Activated T-cell treated with anti-CD3 and anti-CD28 coated beads for 48 hours (primary cell): ENCODE results near the gene PLTP.
"Not testable (repeated sequence)": the region's sequence is repeated elsewhere in the genome, so short reads cannot be mapped to it uniquely, and the experiment has no call there.

Experiments
- DNase-seq: peaks from one replicate; pipeline ENCODE4 v3.0.0-alpha.2; 2020; ENCODE audit warnings: low read depth

Gene PLTP

GRCh38 chr20:45944965-45945677 lies 33.2 kb upstream of the PLTP start:
- no peak for DNase-seq

DNA sequence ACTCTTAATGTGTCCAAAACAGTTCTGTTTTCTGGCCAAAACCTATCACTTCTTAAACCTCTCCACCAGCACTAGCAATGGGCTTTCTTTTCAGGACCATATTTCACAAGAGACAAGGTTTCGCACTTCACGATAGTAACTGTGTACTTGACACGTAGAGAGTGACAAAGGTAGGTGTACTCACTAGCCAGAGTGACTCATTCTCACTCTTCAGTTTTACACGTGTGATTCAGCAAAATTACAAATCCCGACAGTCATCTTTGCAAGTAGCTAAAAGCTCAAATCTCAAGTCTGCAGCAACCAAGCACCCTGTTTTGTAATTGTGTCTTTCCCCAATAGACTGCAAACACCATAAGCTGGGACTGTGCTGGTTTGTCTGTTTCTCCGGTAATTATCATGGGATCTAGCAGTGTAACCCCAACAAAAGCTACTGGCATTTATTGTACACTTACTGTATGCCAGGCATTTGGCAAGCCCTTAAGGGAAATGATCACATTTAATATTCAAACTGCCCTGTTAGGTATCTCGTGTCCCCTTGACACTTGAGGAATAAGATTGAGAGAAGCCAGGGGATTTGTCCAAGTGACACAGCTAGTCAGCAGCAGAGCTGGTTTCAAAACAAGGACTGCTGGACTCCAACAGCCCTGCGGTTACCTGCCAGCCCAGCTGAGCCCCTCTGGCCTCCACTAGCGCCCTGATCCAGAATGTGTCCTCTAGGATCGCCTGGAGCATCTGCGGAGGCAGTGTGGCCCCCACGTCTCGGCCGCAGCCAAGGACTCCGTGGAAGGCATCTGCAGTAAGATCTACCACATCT lies 32.4 kb upstream of the PLTP start:
- DNase-seq: no peak

GRCh38 chr20:45943613-45944012 lies 31.7 kb upstream of the PLTP start:
- DNase-seq: no peak

GRCh38 chr20:45940469-45940868 lies 28.5 kb upstream of the PLTP start:
- no peak for DNase-seq

- DNase-seq: no peak
These were observed 28.1 kb upstream of the PLTP start for GRCh38 chr20:45940053-45940452.

DNA sequence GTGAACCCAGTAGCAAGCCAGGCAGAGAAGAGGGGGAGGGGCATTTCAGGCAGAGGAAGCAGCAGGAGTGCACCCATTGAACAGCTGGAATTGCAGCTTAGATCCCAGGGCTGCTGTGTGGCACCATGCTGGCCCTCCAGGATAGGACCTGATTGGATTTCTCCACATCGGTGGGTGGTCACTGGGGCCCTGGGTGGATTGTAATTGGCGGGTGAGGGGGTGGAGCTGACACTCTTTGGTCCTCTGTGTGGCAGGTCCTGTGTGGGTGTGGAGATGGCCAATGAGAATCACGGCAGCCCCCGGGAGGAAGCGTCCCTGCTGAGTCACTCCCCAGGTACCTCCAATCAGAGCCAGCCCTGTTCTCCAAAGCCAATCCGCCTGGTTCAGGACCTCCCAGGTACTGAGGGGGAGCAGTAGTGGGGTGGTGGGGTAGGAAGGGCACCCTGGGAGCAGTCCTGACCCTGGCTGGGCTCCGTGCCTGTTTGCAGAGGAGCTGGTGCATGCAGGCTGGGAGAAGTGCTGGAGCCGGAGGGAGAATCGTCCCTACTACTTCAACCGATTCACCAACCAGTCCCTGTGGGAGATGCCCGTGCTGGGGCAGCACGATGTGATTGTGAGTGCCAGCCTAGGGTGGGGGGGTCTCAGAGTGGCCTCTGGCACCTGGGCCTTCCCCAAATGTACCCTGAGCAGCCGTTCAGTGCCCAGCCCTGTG lies 26.9 kb upstream of the PLTP start:
- DNase-seq: no peak

- no peak for DNase-seq
These were observed 25.8 kb upstream of the PLTP start for GRCh38 chr20:45937765-45938164.

DNA sequence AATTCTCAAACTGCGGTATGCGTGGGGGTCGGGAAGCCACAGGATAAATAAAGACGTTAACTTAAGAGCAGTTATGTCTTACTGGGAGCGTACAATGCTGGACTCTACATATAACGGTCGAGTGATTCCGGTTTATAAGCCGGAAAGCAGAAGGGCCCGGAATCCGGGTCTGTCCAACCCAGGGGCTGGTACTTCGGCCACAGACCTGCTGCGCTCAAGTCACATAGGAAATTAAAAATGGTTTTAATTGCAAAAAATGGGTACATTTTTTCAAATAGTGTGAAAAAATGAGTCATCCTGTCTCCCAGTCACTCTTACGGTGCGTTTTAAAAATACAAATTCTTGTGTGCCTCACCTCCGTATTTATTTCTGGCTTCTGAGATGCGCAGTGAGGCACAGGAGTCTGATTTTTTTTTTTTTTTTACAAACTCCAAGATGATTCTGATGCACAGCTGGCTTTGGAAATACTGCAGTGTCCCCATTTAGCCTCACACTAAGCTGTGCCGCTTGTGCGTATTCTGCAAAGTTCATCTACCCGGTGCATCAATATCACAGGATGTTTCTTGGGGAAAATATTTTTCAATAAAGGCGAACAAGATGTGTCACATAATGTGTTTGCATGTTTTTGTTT lies 23.6 kb upstream of the PLTP start:
- DNase-seq: no peak

- DNase-seq: peak; percentile 98
These were observed 22.8 kb upstream of the PLTP start, which contains the start of gene PCIF1 for GRCh38 chr20:45934586-45935415. TSS of gene PCIF1 (plus strand) at chr20:45934683. CDS start at chr20:45939000, 4,317 bp downstream.

- DNase-seq: peak; percentile 33
These were observed 22.2 kb upstream of the PLTP start for GRCh38 chr20:45934046-45934585.

DNA sequence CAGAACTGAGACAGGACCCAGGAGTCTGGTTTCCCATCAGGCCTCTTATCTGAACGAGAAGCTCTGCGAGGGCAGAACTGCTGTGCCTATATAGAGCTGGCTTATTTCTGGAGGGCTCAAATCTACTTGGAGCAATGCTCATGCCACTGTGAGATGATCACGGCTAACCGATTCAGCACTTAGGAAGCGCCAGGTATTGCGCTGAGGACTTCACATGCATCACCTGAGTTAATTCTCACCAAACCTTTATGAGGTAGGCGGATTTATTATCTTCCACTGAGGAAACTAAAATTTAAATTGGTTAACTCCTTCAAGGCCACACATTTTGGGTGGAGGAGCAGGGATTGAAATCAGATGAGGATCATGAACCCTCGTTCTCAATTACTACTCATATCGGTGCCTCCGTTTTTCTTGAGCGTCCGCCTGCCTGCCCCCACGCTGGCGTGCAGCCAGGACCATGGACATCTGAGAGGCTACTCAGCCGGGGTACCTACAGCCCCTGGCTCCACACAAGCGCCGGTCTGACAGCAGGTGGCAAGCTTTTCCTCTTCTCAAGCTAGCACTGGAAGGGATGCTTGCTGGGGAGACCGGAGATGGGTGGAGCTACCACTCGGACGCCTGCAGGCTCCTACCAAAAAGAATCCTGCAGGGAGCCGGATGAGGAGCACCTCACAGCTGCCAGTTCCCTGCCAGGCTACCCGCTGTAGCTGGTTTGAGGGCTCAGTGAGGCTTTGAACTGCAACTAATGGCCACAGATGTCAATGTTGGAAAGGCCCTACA lies 21.5 kb upstream of the PLTP start:
- peak; percentile 56 for DNase-seq

- not testable (repeated sequence) for DNase-seq
These were observed 19.7 kb upstream of the PLTP start for GRCh38 chr20:45931680-45932079.

DNA sequence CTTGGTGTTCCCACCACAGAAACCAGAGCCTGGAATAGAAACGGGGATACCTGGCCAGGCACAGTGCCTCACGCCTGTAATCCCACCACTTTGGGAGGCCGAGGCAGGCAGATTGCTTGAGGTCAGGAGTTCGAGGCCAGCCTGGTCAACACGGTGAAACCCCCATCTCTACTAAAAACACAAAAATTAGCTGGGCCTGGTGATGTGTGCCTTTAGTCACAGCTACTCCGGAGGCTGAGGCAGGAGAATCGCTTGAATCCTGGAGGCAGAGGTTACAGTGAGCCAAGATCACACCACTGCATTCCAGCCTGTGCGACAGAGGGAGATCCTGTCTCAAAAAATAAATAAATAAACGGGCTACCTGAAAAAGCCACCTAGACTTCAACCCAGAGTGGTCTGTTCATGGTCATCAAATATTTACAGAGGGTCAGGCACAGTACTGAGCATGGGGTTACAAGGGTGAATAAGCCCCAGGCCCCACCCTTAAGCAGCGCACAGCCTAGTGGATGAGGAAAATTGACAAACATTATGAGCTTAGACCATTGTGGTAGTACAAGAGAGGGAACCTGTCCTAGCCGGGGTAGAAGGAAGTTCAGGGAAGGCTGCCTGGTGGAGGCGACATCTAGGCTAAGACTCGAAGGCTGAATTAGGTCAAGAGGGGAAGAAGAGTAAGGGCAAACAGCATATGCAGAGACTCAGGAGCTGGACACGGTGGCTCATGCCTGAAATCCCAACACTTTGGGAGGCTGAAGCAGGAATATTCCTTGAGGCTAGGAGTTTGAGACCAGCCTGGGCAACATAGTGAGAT lies 15.3 kb upstream of the PLTP start:
- no peak for DNase-seq

GRCh38 chr20:45926731-45927070 lies 14.7 kb upstream of the PLTP start:
- no peak for DNase-seq

- no peak for DNase-seq
These were observed 14.0 kb upstream of the PLTP start for GRCh38 chr20:45925821-45926506.

GRCh38 chr20:45924391-45925261 lies 12.7 kb upstream of the PLTP start:
- DNase-seq: no peak

DNA sequence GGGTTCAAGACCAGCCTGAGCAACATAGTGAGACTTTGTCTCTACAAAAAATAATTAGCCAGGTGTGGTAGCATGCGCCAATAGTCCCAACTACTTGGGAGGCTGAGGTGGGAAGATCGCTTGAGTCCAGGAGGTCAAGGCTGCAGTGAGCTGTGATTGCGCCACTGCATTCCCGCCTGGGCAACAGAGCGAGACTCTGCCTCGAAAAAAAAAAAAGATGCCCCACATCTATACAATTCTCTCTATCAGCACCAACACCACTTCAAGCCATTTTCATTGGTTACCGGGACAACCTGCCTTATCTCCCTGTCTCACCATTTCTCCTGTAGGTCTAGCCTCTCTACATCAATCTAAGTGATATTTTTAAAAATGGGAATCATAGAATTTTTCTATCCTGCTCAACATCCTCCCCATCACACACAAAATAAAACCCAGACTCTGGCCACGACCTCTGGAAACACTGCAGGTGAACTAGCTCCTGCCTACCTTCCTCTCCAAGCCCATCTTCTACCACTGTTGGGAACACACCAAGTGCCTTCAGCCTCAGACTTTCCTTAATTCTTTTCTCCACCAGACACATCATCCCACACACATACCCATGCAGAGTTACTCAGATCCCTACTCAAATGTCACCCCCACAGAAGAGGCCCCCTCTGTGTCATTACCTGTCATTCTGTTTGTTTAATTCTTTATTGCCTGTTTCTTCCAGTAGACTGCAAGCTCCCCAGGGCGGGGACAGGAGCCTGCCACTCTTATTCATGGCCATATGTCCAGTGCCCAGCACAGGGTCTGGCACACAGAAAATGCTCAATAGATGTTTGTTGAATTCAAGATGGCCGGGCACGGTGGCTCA lies 9.6 kb upstream of the PLTP start:
- no peak for DNase-seq
